ENCODE measurements around the gene LRTM2. TPM values are rescaled to one million over a fixed set of nuclear protein-coding genes. Genes with fewer than 3 reads are reported as not detected.

The LRTM2 gene
- total and polyA plus RNA-seq, 2 donors (not counting 1 experiment from before 2014, with no cell fraction given) = not detected

DNA sequence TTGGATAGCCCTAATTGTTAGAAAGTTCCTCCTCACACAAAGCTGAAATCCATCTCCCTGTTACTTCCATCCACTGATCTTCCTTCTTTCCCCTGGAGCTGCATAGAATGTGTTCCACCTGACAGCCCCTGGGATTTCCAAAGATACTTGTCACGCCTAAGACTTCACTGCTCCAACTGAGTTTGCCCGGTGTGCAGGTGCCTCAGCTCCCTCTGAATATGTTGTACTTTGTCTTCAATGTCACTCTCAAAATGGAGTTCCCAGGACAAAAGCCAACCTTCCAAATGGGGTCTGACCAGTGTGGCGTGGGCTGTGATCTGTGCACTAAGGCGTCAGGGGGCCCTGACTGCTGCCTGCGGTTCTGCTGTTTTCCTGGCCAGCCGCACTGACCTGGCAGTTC, 55.2 kb downstream of the LRTM2 start:
- H3K27ac ChIP-seq (ENCODE audit: insufficient read depth, low read length) = no peak overlapping the region
- no peaks in the 10 kb centered on the region for H3K36me3 ChIP-seq (ENCODE audit: control insufficient read depth, insufficient read depth, low read length)
- no peak overlapping the region for H3K4me3 ChIP-seq (replicated peaks in 1 of 4; ENCODE audit: control extremely low read depth in 1 of 4, insufficient read depth in 1 of 4, low read depth in 3 of 4, low read length in 4 of 4)
- peaks cover 3% of the 10 kb centered on the region for H3K9me3 ChIP-seq (ENCODE audit: control insufficient read depth, insufficient read depth, low read depth, low read length)
- no peak overlapping the region for H3K4me2 ChIP-seq (ENCODE audit: extremely low read depth, insufficient read depth, low read length)
- H3K4me1 ChIP-seq (ENCODE audit: control insufficient read depth, extremely low read depth, insufficient read depth, low read length) = no peaks in the 10 kb centered on the region
- no peaks in the 10 kb centered on the region for H3K79me2 ChIP-seq (ENCODE audit: control insufficient read depth, insufficient read depth, low read length)
- H2AFZ ChIP-seq (ENCODE audit: low read length) = no peak overlapping the region
- H4K20me1 ChIP-seq (ENCODE audit: control insufficient read depth, extremely low read depth, insufficient read depth, low read length) = no peaks in the 10 kb centered on the region
- DNase-seq (ENCODE audit: low read depth in 2 of 2) = no peak
- H3K27me3 ChIP-seq (ENCODE audit: control insufficient read depth, insufficient read depth, low read length) = peaks cover 29% of the 10 kb centered on the region
- no peak overlapping the region for H3K9ac ChIP-seq (ENCODE audit: insufficient read depth, low read length)
- TF ChIP-seq EZH2 (IDR thresholded peaks at IDR 0.05; ENCODE audit: low read length, missing control alignments) = no peak
- TF ChIP-seq, protein P1, sequence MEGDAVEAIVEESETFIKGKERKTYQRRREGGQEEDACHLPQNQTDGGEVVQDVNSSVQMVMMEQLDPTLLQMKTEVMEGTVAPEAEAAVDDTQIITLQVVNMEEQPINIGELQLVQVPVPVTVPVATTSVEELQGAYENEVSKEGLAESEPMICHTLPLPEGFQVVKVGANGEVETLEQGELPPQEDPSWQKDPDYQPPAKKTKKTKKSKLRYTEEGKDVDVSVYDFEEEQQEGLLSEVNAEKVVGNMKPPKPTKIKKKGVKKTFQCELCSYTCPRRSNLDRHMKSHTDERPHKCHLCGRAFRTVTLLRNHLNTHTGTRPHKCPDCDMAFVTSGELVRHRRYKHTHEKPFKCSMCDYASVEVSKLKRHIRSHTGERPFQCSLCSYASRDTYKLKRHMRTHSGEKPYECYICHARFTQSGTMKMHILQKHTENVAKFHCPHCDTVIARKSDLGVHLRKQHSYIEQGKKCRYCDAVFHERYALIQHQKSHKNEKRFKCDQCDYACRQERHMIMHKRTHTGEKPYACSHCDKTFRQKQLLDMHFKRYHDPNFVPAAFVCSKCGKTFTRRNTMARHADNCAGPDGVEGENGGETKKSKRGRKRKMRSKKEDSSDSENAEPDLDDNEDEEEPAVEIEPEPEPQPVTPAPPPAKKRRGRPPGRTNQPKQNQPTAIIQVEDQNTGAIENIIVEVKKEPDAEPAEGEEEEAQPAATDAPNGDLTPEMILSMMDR (conservative IDR thresholded peaks at IDR 0.05 in 1 of 2, IDR thresholded peaks at IDR 0.05 in 1 of 2; ENCODE audit: low read depth in 1 of 2, low read length in 2 of 2) = no peak

DNA sequence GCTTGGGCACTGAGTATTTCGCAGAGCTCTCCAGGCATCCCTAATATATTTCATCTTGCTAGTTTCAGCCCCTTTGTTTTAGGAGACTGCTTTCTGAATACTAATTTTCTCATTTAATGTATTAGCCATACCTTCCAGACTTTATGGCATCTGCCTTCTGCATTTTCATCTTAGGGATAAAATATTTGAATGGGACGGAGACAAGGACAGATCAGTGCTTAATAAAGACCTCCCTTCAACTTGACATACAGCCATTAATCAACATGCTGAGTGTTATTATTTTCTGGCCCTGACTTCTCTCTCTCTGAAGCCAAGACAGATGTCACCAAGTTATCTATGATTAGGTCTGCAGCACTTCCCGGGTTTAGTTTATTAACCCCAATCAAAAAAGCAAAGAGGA, 55.7 kb downstream of the LRTM2 start:
- no peak for DNase-seq (ENCODE audit: low read depth in 2 of 2)
- Histone ChIP-seq H3K4me1 (ENCODE audit: control insufficient read depth, extremely low read depth, insufficient read depth, low read length) (no peaks in the 10 kb centered on the region), H2AFZ (ENCODE audit: low read length) (no peak overlapping the region), H3K4me2 (ENCODE audit: extremely low read depth, insufficient read depth, low read length) (no peak overlapping the region), H3K4me3 (replicated peaks in 1 of 4; ENCODE audit: control extremely low read depth in 1 of 4, insufficient read depth in 1 of 4, low read depth in 3 of 4, low read length in 4 of 4) (no peak overlapping the region), H3K79me2 (ENCODE audit: control insufficient read depth, insufficient read depth, low read length) (no peaks in the 10 kb centered on the region), H3K36me3 (ENCODE audit: control insufficient read depth, insufficient read depth, low read length) (no peaks in the 10 kb centered on the region), H3K27ac (ENCODE audit: insufficient read depth, low read length) (no peak overlapping the region), H4K20me1 (ENCODE audit: control insufficient read depth, extremely low read depth, insufficient read depth, low read length) (no peaks in the 10 kb centered on the region), H3K27me3 (ENCODE audit: control insufficient read depth, insufficient read depth, low read length) (peaks cover 29% of the 10 kb centered on the region), H3K9ac (ENCODE audit: insufficient read depth, low read length) (no peak overlapping the region), H3K9me3 (ENCODE audit: control insufficient read depth, insufficient read depth, low read depth, low read length) (peaks cover 3% of the 10 kb centered on the region)
- no peak for TF ChIP-seq EZH2 (IDR thresholded peaks at IDR 0.05; ENCODE audit: low read length, missing control alignments)
- TF ChIP-seq, protein P1 (conservative IDR thresholded peaks at IDR 0.05 in 1 of 2, IDR thresholded peaks at IDR 0.05 in 1 of 2; ENCODE audit: low read depth in 1 of 2, low read length in 2 of 2) = no peak

DNA sequence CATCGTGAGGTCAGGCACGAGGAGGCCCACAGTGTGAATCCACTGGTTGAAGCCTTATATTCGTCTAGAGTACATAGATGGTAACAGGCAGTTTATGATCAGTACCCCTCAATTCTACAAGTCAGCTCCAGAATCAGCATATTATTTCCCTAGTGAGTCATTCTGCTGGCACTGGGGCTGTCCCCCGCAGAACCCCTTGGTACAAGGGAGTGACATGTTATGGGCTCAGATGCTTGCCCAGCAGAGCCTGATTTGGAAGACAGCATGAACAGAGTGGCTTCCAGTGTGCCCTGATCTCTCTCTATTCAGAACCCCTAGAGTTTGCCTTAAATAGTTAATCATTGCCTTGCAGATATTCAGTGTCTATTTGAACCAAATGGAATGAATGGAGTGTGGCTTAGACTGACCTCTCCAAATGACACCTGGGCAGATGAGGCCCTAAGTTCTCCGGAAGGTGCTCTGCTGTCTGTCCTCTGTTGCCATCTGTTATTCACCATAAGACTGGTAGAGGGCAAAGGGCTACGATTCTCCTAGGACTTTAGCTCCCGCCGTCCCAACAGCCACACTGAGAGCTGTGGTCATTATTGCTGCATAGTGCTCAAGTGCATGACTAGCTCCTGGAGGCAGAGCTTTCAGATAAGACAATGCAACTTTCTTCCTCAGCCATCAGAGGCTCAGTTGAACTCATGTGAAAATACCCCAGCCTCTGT, 57.0 kb downstream of the LRTM2 start:
- H3K4me3 ChIP-seq (replicated peaks in 1 of 4; ENCODE audit: control extremely low read depth in 1 of 4, insufficient read depth in 1 of 4, low read depth in 3 of 4, low read length in 4 of 4) = no peak overlapping the region
- H2AFZ ChIP-seq (ENCODE audit: low read length) = no peak overlapping the region
- no peak overlapping the region for H3K9ac ChIP-seq (ENCODE audit: insufficient read depth, low read length)
- H3K79me2 ChIP-seq (ENCODE audit: control insufficient read depth, insufficient read depth, low read length) = no peaks in the 10 kb centered on the region
- H3K27me3 ChIP-seq (ENCODE audit: control insufficient read depth, insufficient read depth, low read length) = peaks cover 29% of the 10 kb centered on the region
- no peak for TF ChIP-seq EZH2 (IDR thresholded peaks at IDR 0.05; ENCODE audit: low read length, missing control alignments)
- TF ChIP-seq, protein P1 (conservative IDR thresholded peaks at IDR 0.05 in 1 of 2, IDR thresholded peaks at IDR 0.05 in 1 of 2; ENCODE audit: low read depth in 1 of 2, low read length in 2 of 2) = no peak
- H3K4me2 ChIP-seq (ENCODE audit: extremely low read depth, insufficient read depth, low read length) = no peak overlapping the region
- no peaks in the 10 kb centered on the region for H3K4me1 ChIP-seq (ENCODE audit: control insufficient read depth, extremely low read depth, insufficient read depth, low read length)
- H3K27ac ChIP-seq (ENCODE audit: insufficient read depth, low read length) = no peak overlapping the region
- no peaks in the 10 kb centered on the region for H3K9me3 ChIP-seq (ENCODE audit: control insufficient read depth, insufficient read depth, low read depth, low read length)
- no peaks in the 10 kb centered on the region for H3K36me3 ChIP-seq (ENCODE audit: control insufficient read depth, insufficient read depth, low read length)
- DNase-seq (ENCODE audit: low read depth in 2 of 2) = no peak
- no peaks in the 10 kb centered on the region for H4K20me1 ChIP-seq (ENCODE audit: control insufficient read depth, extremely low read depth, insufficient read depth, low read length)

All from fibroblast of lung (primary cell).